ENCODE measurements around the gene SERPINE1. TPM values are rescaled to one million over a fixed set of nuclear protein-coding genes. Genes with fewer than 3 reads are reported as not detected.
"Not testable (repeated sequence)": the region's sequence is repeated elsewhere in the genome, so short reads cannot be mapped to it uniquely, and the experiment has no call there.

SERPINE1 gene
- total RNA-seq, 1 donor from 2014 or later, result 229 TPM

- Histone ChIP-seq H3K27me3 (ENCODE audit: control insufficient read depth, insufficient read depth, low read length) (no peaks in the 10 kb centered on the region), H3K4me3 (ENCODE audit: low read depth, low read length) (no peak overlapping the region), H3K36me3 (ENCODE audit: control insufficient read depth, insufficient read depth, low read length) (no peaks in the 10 kb centered on the region)
- DNase-seq (ENCODE audit: low read depth), result no peak
- TF ChIP-seq, protein P1, sequence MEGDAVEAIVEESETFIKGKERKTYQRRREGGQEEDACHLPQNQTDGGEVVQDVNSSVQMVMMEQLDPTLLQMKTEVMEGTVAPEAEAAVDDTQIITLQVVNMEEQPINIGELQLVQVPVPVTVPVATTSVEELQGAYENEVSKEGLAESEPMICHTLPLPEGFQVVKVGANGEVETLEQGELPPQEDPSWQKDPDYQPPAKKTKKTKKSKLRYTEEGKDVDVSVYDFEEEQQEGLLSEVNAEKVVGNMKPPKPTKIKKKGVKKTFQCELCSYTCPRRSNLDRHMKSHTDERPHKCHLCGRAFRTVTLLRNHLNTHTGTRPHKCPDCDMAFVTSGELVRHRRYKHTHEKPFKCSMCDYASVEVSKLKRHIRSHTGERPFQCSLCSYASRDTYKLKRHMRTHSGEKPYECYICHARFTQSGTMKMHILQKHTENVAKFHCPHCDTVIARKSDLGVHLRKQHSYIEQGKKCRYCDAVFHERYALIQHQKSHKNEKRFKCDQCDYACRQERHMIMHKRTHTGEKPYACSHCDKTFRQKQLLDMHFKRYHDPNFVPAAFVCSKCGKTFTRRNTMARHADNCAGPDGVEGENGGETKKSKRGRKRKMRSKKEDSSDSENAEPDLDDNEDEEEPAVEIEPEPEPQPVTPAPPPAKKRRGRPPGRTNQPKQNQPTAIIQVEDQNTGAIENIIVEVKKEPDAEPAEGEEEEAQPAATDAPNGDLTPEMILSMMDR (IDR thresholded peaks at IDR 0.05; ENCODE audit: insufficient read depth, low read length, poor library complexity, severe bottlenecking), result no peak
These were observed 39.4 kb upstream of the SERPINE1 start for GRCh38 chr7:101087334-101088068.

DNA sequence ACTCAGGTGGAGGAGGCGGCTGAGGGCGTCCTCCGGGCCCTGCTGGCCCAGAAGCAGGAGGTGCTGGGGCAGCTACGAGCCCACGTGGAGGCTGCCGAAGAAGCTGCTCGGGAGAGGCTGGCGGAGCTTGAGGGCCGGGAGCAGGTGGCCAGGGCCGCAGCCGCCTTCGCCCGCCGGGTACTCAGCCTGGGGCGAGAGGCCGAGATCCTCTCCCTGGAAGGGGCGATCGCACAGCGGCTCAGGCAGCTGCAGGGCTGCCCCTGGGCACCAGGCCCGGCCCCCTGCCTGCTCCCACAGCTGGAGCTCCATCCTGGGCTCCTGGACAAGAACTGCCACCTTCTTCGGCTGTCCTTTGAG lies 38.9 kb upstream of the SERPINE1 start:
- Histone ChIP-seq H3K36me3 (ENCODE audit: control insufficient read depth, insufficient read depth, low read length) (no peaks in the 10 kb centered on the region), H3K27me3 (ENCODE audit: control insufficient read depth, insufficient read depth, low read length) (no peaks in the 10 kb centered on the region), H3K4me3 (ENCODE audit: low read depth, low read length) (no peak overlapping the region)
- TF ChIP-seq, protein P1 (IDR thresholded peaks at IDR 0.05; ENCODE audit: insufficient read depth, low read length, poor library complexity, severe bottlenecking), result no peak
- no peak for DNase-seq (ENCODE audit: low read depth)

GRCh38 chr7:101088858-101089529 lies 37.9 kb upstream of the SERPINE1 start:
- no peak overlapping the region for H3K4me3 ChIP-seq (ENCODE audit: low read depth, low read length)
- no peak for DNase-seq (ENCODE audit: low read depth)
- no peaks in the 10 kb centered on the region for H3K36me3 ChIP-seq (ENCODE audit: control insufficient read depth, insufficient read depth, low read length)
- no peaks in the 10 kb centered on the region for H3K27me3 ChIP-seq (ENCODE audit: control insufficient read depth, insufficient read depth, low read length)
- TF ChIP-seq, protein P1 (IDR thresholded peaks at IDR 0.05; ENCODE audit: insufficient read depth, low read length, poor library complexity, severe bottlenecking), result no peak

DNA sequence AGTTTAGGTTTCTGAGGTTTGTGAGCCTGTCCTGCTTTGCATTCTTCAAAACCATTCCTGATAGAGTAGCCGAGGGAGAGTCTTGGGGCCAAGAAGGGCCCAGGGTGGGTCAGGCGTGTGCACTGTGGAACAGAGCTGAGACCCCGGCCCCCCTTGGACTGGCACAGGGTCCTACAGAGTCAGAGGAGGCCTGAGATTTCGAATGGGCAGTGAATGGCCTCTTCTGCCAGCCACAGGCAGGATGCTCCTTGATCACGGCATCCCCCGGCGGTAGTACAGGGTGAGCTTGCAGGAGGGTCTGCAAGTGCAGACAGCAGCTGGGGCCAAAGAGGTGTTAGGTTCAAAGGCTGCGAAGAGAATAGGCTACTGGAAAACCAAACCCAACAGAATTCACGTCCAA lies 37.0 kb upstream of the SERPINE1 start:
- Histone ChIP-seq H3K27me3 (ENCODE audit: control insufficient read depth, insufficient read depth, low read length) (no peaks in the 10 kb centered on the region), H3K36me3 (ENCODE audit: control insufficient read depth, insufficient read depth, low read length) (no peaks in the 10 kb centered on the region), H3K4me3 (ENCODE audit: low read depth, low read length) (no peak overlapping the region)
- no peak for DNase-seq (ENCODE audit: low read depth)
- TF ChIP-seq, protein P1 (IDR thresholded peaks at IDR 0.05; ENCODE audit: insufficient read depth, low read length, poor library complexity, severe bottlenecking), result no peak

GRCh38 chr7:101092266-101092905 lies 34.5 kb upstream of the SERPINE1 start:
- H3K27me3 ChIP-seq (ENCODE audit: control insufficient read depth, insufficient read depth, low read length); H3K36me3 ChIP-seq (ENCODE audit: control insufficient read depth, insufficient read depth, low read length); H3K4me3 ChIP-seq (ENCODE audit: low read depth, low read length); DNase-seq (ENCODE audit: low read depth): not testable (repeated sequence)

GRCh38 chr7:101093906-101094305 lies 33.0 kb upstream of the SERPINE1 start:
- Histone ChIP-seq H3K36me3 (ENCODE audit: control insufficient read depth, insufficient read depth, low read length) (no peaks in the 10 kb centered on the region), H3K27me3 (ENCODE audit: control insufficient read depth, insufficient read depth, low read length) (no peaks in the 10 kb centered on the region), H3K4me3 (ENCODE audit: low read depth, low read length) (no peak overlapping the region)
- DNase-seq (ENCODE audit: low read depth), result no peak
- TF ChIP-seq, protein P1 (IDR thresholded peaks at IDR 0.05; ENCODE audit: insufficient read depth, low read length, poor library complexity, severe bottlenecking), result no peak

Measured in kidney epithelial cell (primary cell).